ENCODE results near the gene CALD1. TPM values are rescaled to one million over a fixed set of nuclear protein-coding genes. Genes with fewer than 3 reads are reported as not detected.

CALD1 gene
- polyA plus RNA-seq, 1 donor from 2014 or later: 8.0 TPM

- Histone ChIP-seq H2AFZ (ENCODE audit: low read depth, low read length) (no peak overlapping the region), H4K20me1 (ENCODE audit: insufficient read depth) (no peaks in the 10 kb centered on the region), H3K9me2 (ENCODE audit: insufficient read depth, low read length) (no peaks in the 10 kb centered on the region), H3F3A (ENCODE audit: insufficient read depth, low read length, poor library complexity, severe bottlenecking) (no peaks in the 10 kb centered on the region), H3K9me3 (ENCODE audit: low read length) (no peaks in the 10 kb centered on the region), H3K36me3 (ENCODE audit: insufficient read depth, low read length) (no peaks in the 10 kb centered on the region), H3K79me2 (replicated peaks; ENCODE audit: insufficient read depth, low read length) (no peaks in the 10 kb centered on the region), H3K27me3 (ENCODE audit: insufficient read depth, low read depth, low read length) (no peaks in the 10 kb centered on the region), H3K9ac (ENCODE audit: low read length) (no peak overlapping the region), H3K4me3 (ENCODE audit: low read length) (no peak overlapping the region), H3K27ac (ENCODE audit: low read length) (no peak overlapping the region), H3K4me2 (ENCODE audit: low read length) (no peak overlapping the region)
- TF ChIP-seq, protein P1, sequence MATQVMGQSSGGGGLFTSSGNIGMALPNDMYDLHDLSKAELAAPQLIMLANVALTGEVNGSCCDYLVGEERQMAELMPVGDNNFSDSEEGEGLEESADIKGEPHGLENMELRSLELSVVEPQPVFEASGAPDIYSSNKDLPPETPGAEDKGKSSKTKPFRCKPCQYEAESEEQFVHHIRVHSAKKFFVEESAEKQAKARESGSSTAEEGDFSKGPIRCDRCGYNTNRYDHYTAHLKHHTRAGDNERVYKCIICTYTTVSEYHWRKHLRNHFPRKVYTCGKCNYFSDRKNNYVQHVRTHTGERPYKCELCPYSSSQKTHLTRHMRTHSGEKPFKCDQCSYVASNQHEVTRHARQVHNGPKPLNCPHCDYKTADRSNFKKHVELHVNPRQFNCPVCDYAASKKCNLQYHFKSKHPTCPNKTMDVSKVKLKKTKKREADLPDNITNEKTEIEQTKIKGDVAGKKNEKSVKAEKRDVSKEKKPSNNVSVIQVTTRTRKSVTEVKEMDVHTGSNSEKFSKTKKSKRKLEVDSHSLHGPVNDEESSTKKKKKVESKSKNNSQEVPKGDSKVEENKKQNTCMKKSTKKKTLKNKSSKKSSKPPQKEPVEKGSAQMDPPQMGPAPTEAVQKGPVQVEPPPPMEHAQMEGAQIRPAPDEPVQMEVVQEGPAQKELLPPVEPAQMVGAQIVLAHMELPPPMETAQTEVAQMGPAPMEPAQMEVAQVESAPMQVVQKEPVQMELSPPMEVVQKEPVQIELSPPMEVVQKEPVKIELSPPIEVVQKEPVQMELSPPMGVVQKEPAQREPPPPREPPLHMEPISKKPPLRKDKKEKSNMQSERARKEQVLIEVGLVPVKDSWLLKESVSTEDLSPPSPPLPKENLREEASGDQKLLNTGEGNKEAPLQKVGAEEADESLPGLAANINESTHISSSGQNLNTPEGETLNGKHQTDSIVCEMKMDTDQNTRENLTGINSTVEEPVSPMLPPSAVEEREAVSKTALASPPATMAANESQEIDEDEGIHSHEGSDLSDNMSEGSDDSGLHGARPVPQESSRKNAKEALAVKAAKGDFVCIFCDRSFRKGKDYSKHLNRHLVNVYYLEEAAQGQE (IDR thresholded peaks at IDR 0.05; ENCODE audit: borderline replicate concordance): no peak
- TF ChIP-seq EP300 (conservative IDR thresholded peaks at IDR 0.05; ENCODE audit: poor library complexity, severe bottlenecking) (no peak), SMC3 (conservative IDR thresholded peaks at IDR 0.05; ENCODE audit: poor library complexity) (no peak), RAD21 (conservative IDR thresholded peaks at IDR 0.05) (no peak), EZH2 (IDR thresholded peaks at IDR 0.05; ENCODE audit: borderline replicate concordance, insufficient read depth, low read length, poor library complexity, severe bottlenecking) (no peak), TAF1 (IDR thresholded peaks at IDR 0.05; ENCODE audit: low read depth) (no peak), MXI1 (conservative IDR thresholded peaks at IDR 0.05; ENCODE audit: poor library complexity, severe bottlenecking) (no peak), POLR2AphosphoS5 (IDR thresholded peaks at IDR 0.05) (no peak)
- TF ChIP-seq, protein P2, sequence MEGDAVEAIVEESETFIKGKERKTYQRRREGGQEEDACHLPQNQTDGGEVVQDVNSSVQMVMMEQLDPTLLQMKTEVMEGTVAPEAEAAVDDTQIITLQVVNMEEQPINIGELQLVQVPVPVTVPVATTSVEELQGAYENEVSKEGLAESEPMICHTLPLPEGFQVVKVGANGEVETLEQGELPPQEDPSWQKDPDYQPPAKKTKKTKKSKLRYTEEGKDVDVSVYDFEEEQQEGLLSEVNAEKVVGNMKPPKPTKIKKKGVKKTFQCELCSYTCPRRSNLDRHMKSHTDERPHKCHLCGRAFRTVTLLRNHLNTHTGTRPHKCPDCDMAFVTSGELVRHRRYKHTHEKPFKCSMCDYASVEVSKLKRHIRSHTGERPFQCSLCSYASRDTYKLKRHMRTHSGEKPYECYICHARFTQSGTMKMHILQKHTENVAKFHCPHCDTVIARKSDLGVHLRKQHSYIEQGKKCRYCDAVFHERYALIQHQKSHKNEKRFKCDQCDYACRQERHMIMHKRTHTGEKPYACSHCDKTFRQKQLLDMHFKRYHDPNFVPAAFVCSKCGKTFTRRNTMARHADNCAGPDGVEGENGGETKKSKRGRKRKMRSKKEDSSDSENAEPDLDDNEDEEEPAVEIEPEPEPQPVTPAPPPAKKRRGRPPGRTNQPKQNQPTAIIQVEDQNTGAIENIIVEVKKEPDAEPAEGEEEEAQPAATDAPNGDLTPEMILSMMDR (IDR thresholded peaks at IDR 0.05; ENCODE audit: poor library complexity, severe bottlenecking): no peak
These were observed 159.7 kb downstream of the CALD1 start for GRCh38 chr7:134939136-134939535.

DNA sequence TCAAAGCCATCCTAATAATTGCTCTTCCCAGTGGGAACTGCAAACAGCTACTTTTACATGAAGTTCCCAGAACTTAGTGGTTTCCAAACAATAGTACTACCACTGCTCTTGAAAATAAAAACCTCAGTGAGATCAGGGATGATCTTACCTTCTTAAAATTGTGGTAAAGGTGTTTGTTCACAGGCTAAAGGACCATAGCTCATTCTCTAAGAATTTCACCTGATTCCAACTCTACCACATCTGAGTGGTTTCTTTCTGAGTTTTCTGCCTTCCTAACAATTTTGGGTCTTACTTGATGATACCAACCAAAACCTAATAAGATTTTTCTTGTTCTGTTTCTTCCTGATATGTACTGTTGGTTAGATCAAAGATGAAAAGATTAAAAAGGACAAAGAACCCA is 161.3 kb downstream of the CALD1 start:
- Histone ChIP-seq H3K79me2 (replicated peaks; ENCODE audit: insufficient read depth, low read length) (no peaks in the 10 kb centered on the region), H3K9me3 (ENCODE audit: low read length) (no peaks in the 10 kb centered on the region), H3K4me3 (ENCODE audit: low read length) (no peak overlapping the region), H3K9ac (ENCODE audit: low read length) (no peak overlapping the region), H3K27me3 (ENCODE audit: insufficient read depth, low read depth, low read length) (no peaks in the 10 kb centered on the region), H3F3A (ENCODE audit: insufficient read depth, low read length, poor library complexity, severe bottlenecking) (no peaks in the 10 kb centered on the region), H3K27ac (ENCODE audit: low read length) (no peak overlapping the region), H3K4me2 (ENCODE audit: low read length) (no peak overlapping the region), H2AFZ (ENCODE audit: low read depth, low read length) (no peak overlapping the region), H3K36me3 (ENCODE audit: insufficient read depth, low read length) (no peaks in the 10 kb centered on the region), H3K9me2 (ENCODE audit: insufficient read depth, low read length) (no peaks in the 10 kb centered on the region), H4K20me1 (ENCODE audit: insufficient read depth) (no peaks in the 10 kb centered on the region)
- TF ChIP-seq EP300 (conservative IDR thresholded peaks at IDR 0.05; ENCODE audit: poor library complexity, severe bottlenecking): no peak
- TF ChIP-seq TAF1 (IDR thresholded peaks at IDR 0.05; ENCODE audit: low read depth): no peak
- TF ChIP-seq POLR2AphosphoS5 (IDR thresholded peaks at IDR 0.05): no peak
- no peak for TF ChIP-seq EZH2 (IDR thresholded peaks at IDR 0.05; ENCODE audit: borderline replicate concordance, insufficient read depth, low read length, poor library complexity, severe bottlenecking)
- no peak for TF ChIP-seq MXI1 (conservative IDR thresholded peaks at IDR 0.05; ENCODE audit: poor library complexity, severe bottlenecking)
- TF ChIP-seq, protein P2 (IDR thresholded peaks at IDR 0.05; ENCODE audit: poor library complexity, severe bottlenecking): no peak
- TF ChIP-seq, protein P1 (IDR thresholded peaks at IDR 0.05; ENCODE audit: borderline replicate concordance): no peak
- no peak for TF ChIP-seq RAD21 (conservative IDR thresholded peaks at IDR 0.05)
- no peak for TF ChIP-seq SMC3 (conservative IDR thresholded peaks at IDR 0.05; ENCODE audit: poor library complexity)
